SU-DHL-6 (cell line): Measurements from ENCODE around the gene CBLN4.

Experiments
- CTCF ChIP-seq: fragments of 200-600 bp; sonication (generic); IDR thresholded peaks from one replicate; pipeline ENCODE4 v1.5.1; 2017; ENCODE audit warnings: antibody characterized with exemption, mild to moderate bottlenecking, low read length, moderate library complexity; ENCODE audit not compliant: insufficient read depth, poor library complexity, severe bottlenecking
- EZH2phosphoT487 ChIP-seq: fragments of 200-600 bp; sonication (generic), shearing (Covaris generic); conservative IDR thresholded peaks from 2 replicates; pipeline ENCODE4 v1.6.1; 2018; ENCODE audit warnings: mild to moderate bottlenecking, antibody characterized with exemption, low read length, moderate library complexity, mixed read lengths

DNA sequence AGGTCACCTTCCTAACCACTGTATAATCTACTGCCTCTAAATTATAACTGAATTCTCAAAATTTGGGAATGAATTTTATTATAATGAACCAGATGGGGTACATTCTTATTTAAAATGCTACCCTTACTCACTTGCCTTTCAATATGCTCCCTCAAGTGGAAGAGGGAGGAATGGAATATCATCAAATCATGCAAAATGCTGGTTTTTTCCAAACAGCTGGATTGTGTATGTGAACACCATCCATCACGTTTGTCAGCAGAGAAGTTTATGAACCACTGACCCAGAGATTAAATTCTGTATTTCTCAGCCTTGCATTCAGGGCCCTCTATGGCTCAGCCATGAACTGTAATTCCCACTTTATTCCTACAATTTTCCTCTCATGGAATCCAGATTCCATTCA is 40.5 kb downstream of the CBLN4 start:
- TF ChIP-seq CTCF (no peak), EZH2phosphoT487 (no peak)
